Daoy (cell line): Measurements from ENCODE around the gene PRICKLE1. TPM values are rescaled to one million over a fixed set of nuclear protein-coding genes. Genes with fewer than 3 reads are reported as not detected.

Experiments used
- DNase-seq: peaks from one replicate; pipeline ENCODE4 v3.0.0-alpha.2; 2015; ENCODE audit warnings: low read depth
- total RNA-seq: library from RNA; depleted of rRNA; stranded (reverse); fragments of >200 nt; shearing (Covaris generic); gene quantifications from 2 replicates; pipeline ENCODE4 v1.2.3, GENCODE V29; 2014; rRNA removed

Gene PRICKLE1
- total RNA-seq: 2.4 and 13.2 TPM in 2 replicates

DNA sequence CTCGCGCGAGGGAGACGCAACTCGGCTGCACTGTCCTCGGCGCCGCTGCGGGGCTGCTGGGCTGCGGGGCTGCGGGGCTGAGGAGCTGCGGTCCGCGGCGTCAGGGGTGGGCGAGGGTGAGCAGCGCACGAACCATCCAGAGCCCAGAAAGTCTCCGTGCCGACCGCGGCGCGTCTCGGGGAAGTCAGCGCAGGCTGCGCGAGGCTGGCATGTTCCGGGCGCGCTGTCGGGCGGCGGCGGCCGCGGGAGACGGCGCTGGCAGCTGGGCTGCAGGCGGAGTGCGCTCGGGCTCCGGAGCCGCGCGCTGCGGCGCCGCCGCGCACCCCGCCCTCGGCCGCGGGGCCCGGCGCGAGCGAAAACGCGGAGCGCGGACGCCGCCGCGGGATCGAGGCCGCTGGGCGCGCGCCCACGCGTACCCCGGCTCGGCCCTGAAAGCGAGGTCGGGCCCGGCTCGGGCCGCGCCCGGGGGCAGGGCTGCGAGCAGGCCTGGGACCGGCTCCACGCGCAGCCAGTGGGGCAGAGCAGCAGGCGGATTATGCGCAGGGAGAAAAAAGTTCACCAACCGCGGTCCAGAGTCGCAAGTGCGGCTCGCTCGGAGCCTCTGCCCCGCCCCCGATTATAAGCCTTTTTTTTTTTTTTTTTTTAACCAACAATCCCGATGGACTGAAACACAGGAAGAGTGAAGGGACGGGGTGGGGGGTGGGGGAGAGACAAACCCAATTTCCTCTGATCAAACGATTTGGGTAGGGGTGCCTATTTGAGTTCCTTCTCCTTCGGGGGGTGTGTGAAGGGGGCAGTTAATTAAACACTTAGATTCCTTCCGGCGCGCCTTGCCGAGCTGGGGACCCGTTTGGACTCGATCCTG is at the start of gene PRICKLE1:
Gene PRICKLE1 (minus strand): TSS at position 282 of the 865 bp plus-strand sequence. CDS start 117,230 bp downstream, outside the sequence.
- peak; percentile 75 for DNase-seq

DNA sequence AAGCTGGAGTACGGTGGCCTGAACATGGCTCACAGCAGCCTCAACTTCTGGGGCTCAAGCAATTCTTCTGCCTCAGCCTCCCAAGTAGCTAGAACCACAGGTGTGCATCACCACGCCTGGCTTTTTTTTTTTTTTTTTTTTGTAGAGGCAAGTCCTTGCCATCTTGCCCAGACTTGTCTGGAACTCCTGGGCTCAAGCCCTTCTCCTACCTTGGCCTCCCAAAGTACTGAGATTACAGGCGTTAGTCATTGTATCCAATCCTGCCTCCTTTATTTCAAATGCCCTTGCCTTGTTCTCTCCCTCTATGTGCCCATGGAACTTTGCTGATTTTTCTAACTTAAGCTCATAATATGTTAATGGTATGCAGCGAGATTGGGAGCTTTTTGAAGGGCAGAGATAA is 49.2 kb upstream of the PRICKLE1 start:
- no peak for DNase-seq

DNA sequence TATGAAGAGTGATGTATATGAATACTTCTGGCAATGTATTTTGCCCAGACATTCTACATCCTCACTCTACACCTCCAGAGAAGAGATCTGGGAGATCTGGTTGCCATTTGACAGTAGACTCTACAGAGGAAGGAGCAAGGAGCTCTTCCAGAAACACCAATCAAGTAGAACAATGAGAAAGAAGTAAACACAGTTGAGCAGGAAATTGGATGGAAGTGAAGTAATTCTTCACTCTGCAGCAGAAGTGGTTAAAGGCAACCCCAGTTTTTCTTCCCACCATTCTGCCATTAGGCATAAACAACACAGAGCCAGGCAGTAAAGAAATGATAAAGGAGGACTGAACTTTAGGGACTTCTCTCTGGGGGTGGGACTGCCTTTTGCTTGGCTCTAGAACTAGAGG is 48.5 kb upstream of the PRICKLE1 start:
- no peak for DNase-seq

DNA sequence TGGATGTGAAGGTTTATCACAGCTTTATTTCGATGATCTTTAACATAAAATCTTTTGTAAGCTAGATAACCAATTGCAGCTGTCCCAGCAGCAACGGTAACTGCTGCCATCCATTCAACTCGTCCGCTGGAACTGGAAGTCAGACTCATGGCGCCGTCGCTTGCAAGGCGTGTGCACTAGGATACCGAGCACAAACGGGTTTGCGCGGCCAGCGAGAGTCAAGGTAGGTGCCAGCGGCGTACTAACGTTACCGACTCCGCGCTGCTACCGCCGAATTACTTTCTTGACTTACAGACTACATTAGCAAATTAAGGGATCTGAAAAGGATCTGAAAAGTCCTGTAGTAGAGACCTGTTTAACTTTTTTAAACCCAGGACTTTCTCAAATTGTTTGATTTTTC is 47.4 kb upstream of the PRICKLE1 start:
- DNase-seq: no peak

DNA sequence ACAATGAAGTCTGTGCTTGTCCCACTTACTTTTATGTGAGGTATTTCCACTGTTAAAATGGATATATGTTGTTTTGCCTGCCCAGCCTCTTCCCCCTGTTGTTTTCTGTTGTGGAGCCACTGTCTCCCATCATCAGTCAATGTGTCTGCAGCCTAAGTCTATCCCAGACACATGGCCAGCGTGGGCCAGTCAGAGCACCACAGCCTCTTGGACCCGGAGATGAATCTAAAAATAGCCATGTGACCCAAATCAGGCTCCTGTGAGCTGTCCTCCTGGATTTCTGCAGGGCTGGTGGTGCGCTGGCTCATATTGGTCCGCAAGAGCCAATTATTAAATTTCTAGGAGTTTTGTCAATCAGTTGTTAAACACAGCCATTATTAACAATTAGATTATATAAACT is 44.0 kb upstream of the PRICKLE1 start:
- DNase-seq: no peak

DNA sequence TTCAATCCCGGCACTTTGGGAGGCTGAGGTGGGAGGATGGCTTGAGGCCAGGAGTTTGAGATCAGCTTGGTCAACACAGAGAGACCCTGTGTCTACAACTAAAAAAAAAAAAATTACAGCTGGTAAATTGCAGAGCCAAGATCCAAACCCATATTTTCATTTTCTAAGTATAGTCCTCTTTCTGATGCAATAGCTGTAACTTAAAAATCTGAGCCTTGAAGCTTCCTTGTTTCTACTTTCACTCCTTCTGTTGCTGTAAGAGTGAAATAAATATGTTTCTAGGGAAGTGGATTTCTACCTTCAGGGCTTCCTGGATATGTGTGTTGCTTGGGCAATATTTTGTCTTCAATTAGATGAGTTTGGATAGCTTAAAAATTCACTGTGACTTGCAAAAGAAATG is 42.0 kb upstream of the PRICKLE1 start:
- DNase-seq: no peak

DNA sequence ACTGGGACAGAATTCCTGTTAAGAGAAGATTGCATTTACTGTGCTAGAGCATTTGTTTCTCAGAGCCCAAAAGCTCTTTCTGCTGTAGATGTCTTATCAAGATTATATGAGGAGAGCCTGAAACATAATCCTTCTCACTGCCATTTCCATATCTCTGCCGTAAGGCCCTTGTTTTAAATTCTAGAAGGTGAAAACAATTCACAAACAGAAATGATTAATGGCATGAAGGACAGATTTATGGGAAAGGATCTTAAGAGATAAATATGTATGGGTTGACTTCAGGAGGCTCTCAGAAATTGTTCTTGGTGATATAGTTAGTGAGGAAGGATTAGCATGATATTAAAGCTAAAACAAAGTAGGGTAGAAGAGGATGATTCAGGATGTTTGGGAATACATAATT is 40.8 kb upstream of the PRICKLE1 start:
- no peak for DNase-seq

DNA sequence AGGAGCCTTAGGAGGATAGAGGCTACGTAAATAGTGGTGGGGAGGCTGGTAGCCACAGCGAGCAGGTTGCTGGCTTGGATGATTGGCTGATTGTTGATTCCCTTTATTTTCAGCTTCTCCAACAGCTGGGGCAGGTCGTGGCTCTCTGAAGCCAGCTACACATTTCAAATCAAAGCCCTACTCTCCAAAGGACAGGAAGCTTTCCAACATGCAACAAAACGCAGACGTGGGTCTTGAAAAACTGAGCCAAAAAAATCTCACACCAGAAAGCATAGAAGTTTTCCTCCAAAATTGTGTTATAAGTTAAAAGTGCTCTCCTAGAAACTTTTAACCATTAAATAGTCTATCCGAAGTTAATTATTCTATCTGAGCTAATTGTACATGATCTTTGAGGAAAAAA is 37.6 kb upstream of the PRICKLE1 start:
- DNase-seq: no peak

DNA sequence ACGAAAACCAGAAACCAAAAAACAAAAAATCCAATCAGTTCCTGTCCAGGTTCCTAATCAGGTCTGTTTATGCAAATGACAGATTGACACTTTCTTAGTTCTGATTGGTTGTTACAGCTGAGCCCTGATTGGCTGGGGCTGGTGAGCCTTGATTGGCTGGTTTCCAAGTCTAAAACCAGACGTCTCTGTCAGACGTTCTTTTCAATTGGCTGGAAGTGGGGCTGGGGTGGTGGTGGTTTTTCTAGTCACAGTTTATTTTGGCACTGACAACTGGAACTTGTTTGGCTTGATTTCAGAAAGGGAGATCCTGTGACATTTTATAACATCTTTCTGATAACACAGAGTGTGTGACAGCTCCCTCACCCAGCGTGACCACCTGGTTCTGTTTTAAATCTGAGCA is 36.1 kb upstream of the PRICKLE1 start:
- no peak for DNase-seq

DNA sequence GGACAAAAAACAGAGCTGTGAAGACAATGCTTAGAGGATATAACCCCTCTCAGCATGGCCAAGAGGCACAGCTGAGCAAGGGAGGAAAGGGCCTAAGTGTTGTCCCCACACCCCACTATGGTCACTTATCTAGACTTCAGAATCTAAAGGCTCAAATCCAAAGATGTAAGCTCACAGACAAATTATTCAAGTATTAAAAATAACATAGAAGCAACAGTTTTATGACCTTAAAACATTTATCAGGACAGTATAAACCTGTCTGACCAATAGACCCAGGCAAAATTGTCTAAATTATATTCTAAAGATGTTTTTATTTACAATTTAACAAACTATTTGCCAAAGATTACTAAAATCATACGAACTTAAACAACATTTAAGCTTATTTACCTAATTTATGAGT is 28.1 kb upstream of the PRICKLE1 start:
- DNase-seq: no peak

DNA sequence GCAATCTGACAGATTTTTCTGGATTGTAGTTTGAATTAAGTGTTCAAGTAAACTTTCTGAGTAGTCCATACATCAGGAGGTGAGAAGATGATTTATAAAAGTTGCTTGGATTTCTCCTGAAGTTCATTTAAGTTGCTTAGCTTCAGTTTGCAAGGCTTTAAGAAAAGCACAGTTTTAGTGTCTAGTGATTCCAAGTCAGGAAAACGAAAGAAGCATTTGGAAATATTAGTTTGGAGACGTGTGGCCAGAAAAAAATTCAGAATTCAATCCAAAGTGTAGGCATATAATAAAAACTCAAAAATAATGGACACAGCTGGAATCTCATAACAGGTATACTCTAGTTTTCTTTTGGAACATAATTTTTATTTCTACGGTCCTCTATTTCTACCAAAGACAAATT is 25.5 kb upstream of the PRICKLE1 start:
- no peak for DNase-seq

DNA sequence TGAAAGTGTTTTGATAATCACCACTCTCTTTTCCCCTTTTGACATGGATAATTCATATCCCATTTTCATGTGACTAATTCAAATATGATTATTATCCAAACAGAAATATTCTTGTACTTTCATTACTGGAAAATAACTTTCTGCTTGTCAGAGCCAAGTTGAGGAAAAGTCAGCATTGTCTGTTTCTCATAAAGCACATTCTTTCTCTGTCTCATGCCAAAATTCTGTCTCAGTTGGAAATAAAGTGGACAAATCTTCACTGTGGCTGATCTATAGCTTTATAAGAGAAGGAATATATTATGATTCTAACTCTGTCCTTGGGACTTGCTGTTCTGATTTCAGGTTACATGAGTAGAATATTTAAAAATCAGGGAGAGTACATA is 22.7 kb upstream of the PRICKLE1 start:
- no peak for DNase-seq

DNA sequence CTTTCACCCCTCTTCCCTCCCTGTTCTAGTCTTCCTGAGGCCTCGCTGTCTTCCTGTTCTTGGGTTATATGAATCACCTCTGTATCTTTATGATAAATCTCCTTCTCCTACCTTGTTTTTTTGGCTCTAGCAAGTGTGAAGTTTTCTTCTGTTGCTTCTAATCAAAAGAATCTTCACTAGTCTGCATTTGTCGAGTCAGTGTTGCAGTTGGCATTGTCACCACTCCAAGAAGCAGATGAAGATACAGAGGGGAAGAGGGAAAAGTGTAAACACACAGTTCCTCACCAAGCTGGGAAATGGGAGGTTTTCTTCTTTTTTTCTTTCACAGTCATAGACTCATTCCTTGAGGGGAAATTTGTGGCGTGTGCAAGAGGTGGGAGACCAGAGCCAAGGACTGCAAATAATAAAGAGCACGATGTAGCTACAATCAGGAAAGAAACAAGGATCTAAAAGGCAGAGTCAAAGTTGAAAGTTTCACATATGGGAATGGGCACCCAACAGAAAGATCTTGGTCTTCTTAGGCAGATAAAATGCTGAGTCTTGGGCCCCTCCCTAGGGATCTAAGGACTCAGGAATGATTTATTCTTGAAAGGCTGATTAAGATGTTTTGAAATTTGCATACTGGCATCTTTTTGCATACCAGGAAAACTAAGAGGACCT is 22.2 kb upstream of the PRICKLE1 start:
- DNase-seq: no peak

DNA sequence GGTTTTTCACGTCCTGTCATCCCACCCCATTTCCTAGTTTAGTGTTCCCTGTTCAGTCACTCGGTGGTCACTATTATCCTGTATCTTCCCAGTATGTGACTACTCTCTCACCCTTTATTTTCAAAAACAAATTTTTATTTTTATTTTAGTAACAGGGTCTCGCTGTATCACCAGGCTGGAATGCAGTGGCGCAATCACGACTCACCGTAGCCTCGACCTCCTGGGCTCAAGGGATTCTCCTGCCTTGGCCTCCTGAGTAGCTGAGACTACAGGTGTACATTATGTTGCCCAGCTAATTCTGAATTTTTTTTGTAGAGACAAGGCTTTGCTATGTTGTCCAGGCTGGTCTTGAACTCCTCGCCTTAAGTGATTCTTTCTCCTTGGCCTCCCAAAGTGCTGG is 20.1 kb upstream of the PRICKLE1 start:
- DNase-seq: peak; percentile 71

DNA sequence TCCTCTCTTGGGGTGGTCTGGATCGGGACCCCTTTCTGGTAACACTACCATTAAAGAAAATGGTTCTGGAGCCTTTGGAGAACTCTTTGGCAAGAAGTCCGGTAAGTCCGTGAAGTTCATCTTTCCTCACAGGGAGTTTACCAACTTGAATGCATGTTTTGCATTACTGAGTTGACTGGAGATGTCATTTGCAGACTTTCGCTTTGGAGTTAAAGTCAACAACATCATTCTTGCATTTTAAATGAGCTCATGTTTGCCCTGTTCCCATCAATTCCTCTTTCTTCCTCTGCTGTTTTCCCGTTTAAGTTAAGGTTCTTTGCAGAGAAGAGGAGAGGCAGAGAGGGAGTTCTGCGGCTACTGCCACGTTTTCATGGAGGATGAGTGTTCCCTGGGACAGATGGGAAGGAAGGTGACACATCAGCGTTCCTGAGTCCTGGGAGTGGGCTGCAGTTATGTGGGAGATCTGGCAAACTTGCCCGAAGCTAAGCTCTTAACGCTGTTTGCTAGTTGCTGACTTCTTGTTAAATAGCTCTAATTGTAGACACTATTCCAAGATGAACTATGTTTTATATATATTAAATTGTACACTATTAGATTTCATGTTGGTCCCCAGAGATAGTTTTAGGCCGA is 18.8 kb upstream of the PRICKLE1 start:
- no peak for DNase-seq

DNA sequence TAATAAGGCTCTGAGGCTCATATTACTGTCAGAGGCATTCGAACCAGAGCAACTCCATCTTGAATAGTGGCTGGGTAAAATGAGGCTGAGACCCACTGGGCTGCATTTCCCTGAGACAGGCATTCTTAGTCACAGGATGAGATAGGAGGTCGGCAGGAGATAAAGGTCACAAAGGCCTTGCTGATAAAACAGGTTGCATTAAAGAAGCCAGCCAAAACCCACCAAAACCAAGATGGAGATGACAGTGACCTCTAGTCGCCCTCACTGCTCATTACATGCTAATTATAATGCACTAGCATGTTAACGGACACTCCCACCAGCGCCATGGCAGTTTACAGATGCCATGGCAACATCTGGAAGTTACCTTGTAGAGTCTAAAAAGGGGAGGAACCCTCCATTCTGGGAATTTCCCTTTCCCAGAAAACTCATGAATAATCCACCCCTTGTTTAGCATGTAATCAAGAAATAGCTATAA is 18.1 kb upstream of the PRICKLE1 start:
- no peak for DNase-seq

DNA sequence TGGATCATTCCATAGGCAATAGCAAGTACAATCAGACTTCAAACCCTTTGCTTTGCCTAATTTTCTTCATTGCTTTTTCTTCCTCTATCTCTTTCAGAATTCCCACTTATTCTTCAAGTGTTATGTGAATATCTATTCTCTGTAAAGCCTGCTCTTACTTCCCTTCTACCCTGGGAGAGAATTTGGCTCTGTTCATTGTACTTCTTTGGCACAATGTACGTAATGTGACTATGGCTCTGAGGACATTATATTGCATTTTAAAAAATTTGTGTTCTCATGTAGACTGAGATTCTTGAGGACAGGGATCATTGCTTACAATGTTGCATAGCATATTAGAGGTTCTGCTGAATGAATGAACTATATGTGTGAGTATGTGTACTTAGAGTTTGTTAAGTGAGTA is 16.9 kb upstream of the PRICKLE1 start:
- no peak for DNase-seq

DNA sequence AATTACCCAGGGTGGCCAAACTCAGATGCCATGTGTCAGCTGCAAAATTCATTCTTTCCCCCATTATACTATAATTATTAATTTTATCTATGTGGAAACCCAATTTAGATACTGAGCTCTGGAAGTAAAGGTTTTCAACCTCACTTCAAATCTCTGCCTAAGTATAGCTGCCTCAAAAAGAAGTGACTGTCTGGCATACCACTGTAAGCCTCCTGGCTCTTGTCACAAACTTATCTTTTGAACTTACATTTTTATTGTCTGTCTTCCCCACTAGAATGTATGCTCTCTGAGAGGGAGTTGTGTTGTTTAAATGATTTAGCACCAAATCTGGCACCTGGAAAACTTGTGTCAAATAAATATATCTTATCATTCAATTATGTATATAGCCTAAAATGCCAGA is 16.1 kb upstream of the PRICKLE1 start:
- no peak for DNase-seq

DNA sequence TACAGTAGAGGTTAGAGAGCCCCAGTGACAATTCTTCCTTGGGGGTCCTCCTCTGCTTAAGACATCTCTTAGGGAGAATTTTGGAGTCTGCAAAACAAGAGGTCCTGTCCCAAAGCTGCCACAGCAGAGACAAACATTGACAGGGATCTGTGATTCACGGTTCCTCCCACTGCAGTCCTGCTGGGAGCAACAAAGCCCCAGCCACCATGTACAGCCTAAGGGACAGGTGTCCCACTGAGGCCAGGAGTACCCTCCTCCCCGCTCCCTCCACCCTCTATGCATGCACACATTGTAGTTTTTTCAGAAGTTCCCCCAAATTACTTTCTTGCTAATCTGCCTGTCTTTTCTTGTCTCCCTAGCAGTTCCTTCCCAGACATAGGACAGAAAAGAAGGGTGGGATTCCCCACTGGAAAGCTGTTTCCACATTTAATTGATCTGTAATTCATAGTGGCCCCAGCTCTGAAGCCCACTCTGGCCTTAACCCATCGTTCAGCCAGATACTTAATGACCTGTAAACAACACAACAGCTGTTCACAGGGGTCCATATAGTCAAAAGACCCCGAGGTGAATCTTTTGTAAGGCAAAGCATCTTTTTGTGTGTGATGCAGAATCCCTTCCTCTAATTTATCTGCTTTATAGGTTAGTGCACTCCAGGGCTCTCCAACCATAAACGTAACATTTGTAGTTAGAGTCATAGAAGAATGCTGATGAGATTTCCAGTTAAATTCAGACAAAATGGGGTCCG is 13.9 kb upstream of the PRICKLE1 start:
- no peak for DNase-seq

DNA sequence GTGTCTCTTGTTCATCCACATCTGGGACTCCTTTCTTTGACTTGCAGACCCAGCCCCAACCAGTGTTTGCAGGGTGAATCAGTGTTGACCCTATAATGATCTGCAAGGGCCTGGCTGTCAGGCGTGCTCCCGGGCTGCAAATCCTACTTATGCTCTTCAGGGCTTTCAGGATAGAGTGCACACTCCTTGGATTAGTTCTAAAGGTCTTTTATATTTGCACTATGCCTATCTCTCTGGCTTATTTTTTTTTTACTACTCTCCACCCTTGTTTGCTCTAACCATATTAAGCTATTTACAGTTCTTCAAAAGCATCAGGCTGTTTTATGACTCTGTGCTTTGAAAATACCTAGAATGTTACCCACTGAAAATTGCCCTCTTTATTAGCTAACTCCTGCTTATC is 4.3 kb upstream of the PRICKLE1 start:
- DNase-seq: no peak

DNA sequence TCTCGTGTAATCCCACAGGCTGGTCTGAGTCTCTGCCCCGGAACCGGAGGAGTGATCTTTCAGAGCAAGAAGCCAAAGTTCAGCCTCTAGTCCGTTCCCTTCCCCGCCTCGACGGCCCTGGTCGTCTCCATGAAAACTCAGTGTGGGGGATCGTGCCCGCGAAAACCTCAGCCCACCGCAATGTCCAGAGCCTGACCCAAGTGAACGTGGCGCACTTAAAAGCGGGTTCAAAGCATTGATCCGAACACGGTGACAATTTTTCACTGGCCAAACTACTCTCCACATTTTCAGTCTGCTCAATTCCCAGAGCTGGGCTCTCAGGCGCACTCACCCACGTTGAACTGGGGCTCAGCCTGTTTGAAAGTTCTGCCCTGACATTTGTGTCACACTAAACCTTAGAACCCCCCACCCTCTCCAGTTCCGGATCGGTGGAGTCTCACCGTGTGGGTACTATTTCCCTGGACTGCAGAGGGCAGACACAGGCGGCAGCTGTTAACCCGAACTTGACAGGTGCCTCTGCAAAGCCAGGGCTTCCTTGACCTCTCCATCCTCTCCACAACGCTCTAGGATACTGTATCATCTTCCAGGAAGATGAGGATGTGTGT is 886 bp upstream of the PRICKLE1 start:
- peak; percentile 47 for DNase-seq
